D721Med (cell line): ENCODE results near the gene AGAP1.

Source experiments
- DNase-seq: peaks from one replicate; pipeline ENCODE4 v3.0.0; 2011; ENCODE audit warnings: low spot score; ENCODE audit not compliant: insufficient read length
- FAIRE-seq: peaks from 2 replicates; lab custom pipeline; 2011; peaks lifted over from hg19 to GRCh38; lab: Jason Lieb, UNC
- CTCF ChIP-seq: IDR thresholded peaks from 2 replicates; pipeline ENCODE4 v1.5.1; 2012; ENCODE audit warnings: mild to moderate bottlenecking, control low read depth; ENCODE audit not compliant: insufficient read depth; ENCODE audit errors: missing control alignments

The AGAP1 gene

DNA sequence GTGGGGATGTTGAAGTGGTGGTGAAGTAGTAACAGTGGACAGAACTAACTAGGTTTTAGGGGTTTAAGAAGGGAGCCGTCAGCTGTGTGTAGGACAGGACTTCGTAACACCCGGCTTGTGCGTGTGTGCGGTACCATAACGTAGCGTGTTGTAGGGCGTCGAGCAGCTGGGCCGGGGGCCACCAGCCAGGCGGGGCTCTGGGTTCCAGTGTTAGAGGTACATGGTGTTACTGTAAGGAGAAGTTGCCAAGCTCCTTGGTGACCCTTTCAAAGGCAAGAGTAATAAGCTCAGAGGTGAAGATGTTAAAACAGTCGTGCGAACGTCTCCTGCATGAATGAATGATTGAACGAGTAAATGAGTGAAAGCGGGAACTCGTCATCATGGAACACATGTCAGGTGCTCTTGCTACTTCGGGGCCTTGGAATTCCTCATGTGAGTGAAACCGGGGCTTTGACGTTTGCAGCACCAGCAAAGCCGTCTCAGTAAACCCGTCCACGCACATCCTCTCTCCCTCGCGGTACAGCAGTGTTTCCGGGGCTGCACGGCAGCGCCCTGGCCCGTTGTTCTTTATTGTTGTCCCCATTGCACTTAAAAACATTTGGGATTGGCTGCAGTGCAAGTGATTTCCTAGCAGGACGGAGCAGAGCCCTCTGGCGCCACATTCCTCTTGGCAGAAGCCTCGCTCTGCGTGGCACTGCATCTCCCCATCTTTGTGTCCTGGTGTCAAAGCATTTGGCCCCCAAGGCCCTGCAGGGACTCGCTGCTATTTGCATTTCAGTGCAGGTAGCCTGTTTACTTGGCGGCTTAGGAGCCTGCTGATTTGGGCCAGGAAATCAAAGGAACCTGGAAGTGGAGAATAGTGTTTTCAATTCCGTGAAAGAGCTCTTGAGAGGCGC, 559.3 kb downstream of the AGAP1 start:
- no peak for TF ChIP-seq CTCF
- no peak for DNase-seq
- no peak for FAIRE-seq

GRCh38 chr2:236054125-236054524, 560.3 kb downstream of the AGAP1 start:
- DNase-seq, result no peak
- FAIRE-seq, result no peak
- TF ChIP-seq CTCF, result no peak

DNA sequence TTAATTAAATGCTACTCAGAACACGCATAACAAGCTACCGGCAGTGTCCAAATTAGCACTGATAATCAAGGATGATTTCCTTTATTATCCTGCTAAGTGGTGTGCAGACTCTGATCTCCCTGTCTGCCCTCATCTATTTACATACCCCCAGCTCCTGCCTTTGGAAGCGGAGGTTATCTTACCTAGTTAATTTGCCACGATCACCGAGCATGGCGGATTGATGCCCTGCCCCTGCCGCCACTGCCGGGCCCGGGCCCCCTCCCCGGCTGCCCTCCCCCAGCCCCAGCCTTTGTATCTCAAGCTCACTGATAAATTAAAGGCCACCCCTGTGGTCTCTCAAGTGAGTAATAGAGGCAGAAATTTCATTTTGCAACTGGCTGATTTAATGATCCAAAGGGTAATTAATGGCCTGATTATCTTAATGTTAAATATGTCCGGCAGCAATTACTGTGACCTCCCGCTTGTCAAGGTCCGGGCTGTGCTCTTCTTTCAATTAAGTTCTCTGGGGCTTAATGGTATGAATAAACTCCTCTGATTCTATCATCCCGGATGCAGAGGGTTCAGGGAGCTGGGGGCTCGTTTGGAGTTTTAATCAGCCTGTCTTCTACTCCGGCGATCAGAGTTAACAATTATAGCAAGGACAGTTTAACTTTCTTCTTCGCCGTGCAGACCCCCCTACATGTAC, 560.9 kb downstream of the AGAP1 start:
- no peak for FAIRE-seq
- no peak for DNase-seq

GRCh38 chr2:236055471-236055870, 561.6 kb downstream of the AGAP1 start:
- no peak for FAIRE-seq
- DNase-seq, result no peak
- no peak for TF ChIP-seq CTCF

More for the DNA sequence above, 560.9 kb downstream of the AGAP1 start:
- TF ChIP-seq CTCF, result no peak

GRCh38 chr2:236056141-236056540, 562.3 kb downstream of the AGAP1 start:
- DNase-seq, result no peak
- TF ChIP-seq CTCF, result no peak
- FAIRE-seq, result no peak

- DNase-seq (no peak), FAIRE-seq (no peak)
- TF ChIP-seq CTCF, result no peak
Measured at GRCh38 chr2:236057375-236057774, 563.5 kb downstream of the AGAP1 start.
